NT2/D1 (cell line): Measurements from ENCODE around the gene MYO1D.
"Not testable (repeated sequence)": the region's sequence is repeated elsewhere in the genome, so short reads cannot be mapped to it uniquely, and the experiment has no call there.

Experiments used
- DNase-seq: peaks from one replicate; pipeline ENCODE4 v3.0.0-alpha.2; 2011; ENCODE audit warnings: low read depth, low spot score
- H3K27me3 ChIP-seq: 2 replicates; pipeline ENCODE4 v1.6.0; 2011; ENCODE audit warnings: mild to moderate bottlenecking; ENCODE audit not compliant: insufficient read length, insufficient read depth
- H3K36me3 ChIP-seq: 2 replicates; pipeline ENCODE4 v1.6.1; 2011; ENCODE audit warnings: mild to moderate bottlenecking, low read length, mixed read lengths; ENCODE audit not compliant: insufficient read depth, insufficient read length
- H3K4me1 ChIP-seq: 2 replicates; pipeline ENCODE4 v1.5.1; 2011; ENCODE audit not compliant: insufficient read depth, insufficient read length
- H3K4me3 ChIP-seq: 2 replicates; pipeline ENCODE4 v1.5.1; 2011; ENCODE audit warnings: low read depth; ENCODE audit not compliant: insufficient read length
- H3K9ac ChIP-seq: 2 replicates; pipeline ENCODE4 v1.6.0; 2011; ENCODE audit warnings: low read depth; ENCODE audit not compliant: insufficient read length
- H3K9me3 ChIP-seq: 2 replicates; pipeline ENCODE4 v1.5.1; 2011; ENCODE audit warnings: mild to moderate bottlenecking, low read length; ENCODE audit not compliant: insufficient read depth
- SUZ12 ChIP-seq: IDR thresholded peaks from 2 replicates; pipeline ENCODE4 v1.6.1; 2011; ENCODE audit not compliant: insufficient read length, insufficient read depth; ENCODE audit errors: extremely low read depth
- YY1 ChIP-seq: IDR thresholded peaks from 2 replicates; pipeline ENCODE4 v1.6.1; 2011; ENCODE audit not compliant: insufficient read length, insufficient read depth
- ZNF274 ChIP-seq: IDR thresholded peaks from 2 replicates; pipeline ENCODE4 v1.6.1; 2011; ENCODE audit warnings: mild to moderate bottlenecking, low read depth, low read length

Gene MYO1D

GRCh38 chr17:32719689-32720088 is 157.2 kb downstream of the MYO1D start:
- Histone ChIP-seq H3K9ac (no peak overlapping the region), H3K4me1 (no peaks in the 10 kb centered on the region), H3K27me3 (no peaks in the 10 kb centered on the region), H3K9me3 (no peaks in the 10 kb centered on the region), H3K4me3 (no peak overlapping the region), H3K36me3 (no peaks in the 10 kb centered on the region)
- TF ChIP-seq SUZ12 (no peak), ZNF274 (no peak), YY1 (no peak)
- DNase-seq: no peak

- DNase-seq, H3K36me3 ChIP-seq, H3K9ac ChIP-seq, H3K4me3 ChIP-seq, H3K27me3 ChIP-seq, H3K9me3 ChIP-seq, H3K4me1 ChIP-seq: not testable (repeated sequence)
Observed at GRCh38 chr17:32714922-32715321, 162.0 kb downstream of the MYO1D start.

DNA sequence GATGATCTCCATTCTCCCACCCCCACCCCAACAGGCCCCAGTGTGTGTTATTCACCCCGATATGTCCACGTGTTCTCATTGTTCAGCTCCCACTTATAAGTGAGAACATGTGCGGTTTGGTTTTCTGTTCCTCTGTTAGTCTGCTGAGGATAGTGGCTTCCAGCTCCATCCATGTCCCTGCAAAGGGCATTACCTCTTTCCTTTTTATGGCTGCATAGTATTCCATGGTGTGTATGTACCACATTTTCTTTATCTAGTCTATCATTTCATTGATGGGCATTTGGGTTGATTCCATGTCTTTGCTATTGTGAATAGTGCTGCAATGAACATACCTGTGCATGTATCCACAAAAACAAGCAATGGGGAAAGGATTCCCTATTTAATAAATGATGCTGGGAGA is 162.7 kb downstream of the MYO1D start:
- not testable (repeated sequence) for H3K36me3 ChIP-seq, H3K9me3 ChIP-seq, H3K4me3 ChIP-seq, H3K27me3 ChIP-seq, H3K4me1 ChIP-seq, H3K9ac ChIP-seq, DNase-seq

DNA sequence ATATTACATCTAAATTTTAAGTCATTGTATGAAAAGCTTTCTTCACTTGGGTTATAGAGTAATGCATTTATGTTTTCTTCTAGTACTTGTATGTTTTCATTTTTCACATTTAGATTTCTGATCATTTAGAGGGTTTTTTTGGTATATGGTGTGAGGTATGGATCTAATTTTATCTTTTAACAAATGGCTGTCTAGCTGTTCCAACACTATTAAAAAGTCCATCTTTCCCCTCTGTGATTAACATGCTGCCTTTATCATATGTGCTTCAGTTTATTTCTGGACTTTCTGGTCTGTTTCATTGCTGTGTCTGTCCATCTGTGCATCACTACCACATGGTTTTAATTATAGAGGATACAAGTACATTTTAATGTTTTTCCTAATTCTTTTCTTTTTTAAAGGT is 163.8 kb downstream of the MYO1D start:
- Histone ChIP-seq H3K36me3 (no peaks in the 10 kb centered on the region), H3K4me1 (no peaks in the 10 kb centered on the region), H3K9ac (no peak overlapping the region), H3K4me3 (no peak overlapping the region), H3K9me3 (peaks cover 9% of the 10 kb centered on the region; the same call in 1 of the 2 replicates), H3K27me3 (no peaks in the 10 kb centered on the region)
- TF ChIP-seq ZNF274 (no peak), SUZ12 (no peak), YY1 (no peak)
- no peak for DNase-seq

GRCh38 chr17:32709562-32709961 is 167.4 kb downstream of the MYO1D start:
- no peaks in the 10 kb centered on the region for H3K36me3 ChIP-seq
- no peaks in the 10 kb centered on the region for H3K4me1 ChIP-seq
- H3K27me3 ChIP-seq: no peaks in the 10 kb centered on the region
- peaks cover 9% of the 10 kb centered on the region; the same call in 1 of the 2 replicates for H3K9me3 ChIP-seq
- no peak overlapping the region for H3K4me3 ChIP-seq
- TF ChIP-seq SUZ12: no peak
- TF ChIP-seq YY1: no peak
- TF ChIP-seq ZNF274: no peak
- H3K9ac ChIP-seq: no peak overlapping the region
- no peak for DNase-seq

DNA sequence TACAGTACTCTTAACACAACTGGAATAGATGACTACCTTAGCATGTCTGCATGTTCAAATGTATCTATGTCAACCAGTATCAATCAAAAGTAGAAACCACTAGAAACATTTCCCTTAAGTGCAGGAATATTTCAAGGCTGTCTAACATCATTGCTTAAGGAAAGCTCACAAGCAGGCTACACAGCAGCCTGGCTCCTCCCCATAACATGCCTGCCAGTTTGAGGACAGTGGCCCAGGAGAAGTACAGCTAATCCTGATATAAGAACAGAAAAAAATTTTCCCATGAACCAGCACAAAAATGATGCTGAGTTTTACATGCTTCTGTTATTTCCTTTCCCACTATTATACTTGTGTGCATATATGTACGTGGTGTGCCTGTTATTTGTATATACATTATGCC is 175.1 kb downstream of the MYO1D start:
- TF ChIP-seq YY1: no peak
- H3K4me1 ChIP-seq: no peaks in the 10 kb centered on the region
- no peaks in the 10 kb centered on the region for H3K9me3 ChIP-seq
- H3K27me3 ChIP-seq: no peaks in the 10 kb centered on the region
- H3K36me3 ChIP-seq: no peaks in the 10 kb centered on the region
- no peak for DNase-seq
- no peak overlapping the region for H3K9ac ChIP-seq
- H3K4me3 ChIP-seq: no peak overlapping the region

GRCh38 chr17:32699247-32699646 is 177.7 kb downstream of the MYO1D start:
- no peak overlapping the region for H3K9ac ChIP-seq
- no peak for TF ChIP-seq ZNF274
- TF ChIP-seq YY1: no peak
- TF ChIP-seq SUZ12: no peak
- H3K9me3 ChIP-seq: no peaks in the 10 kb centered on the region
- no peak overlapping the region for H3K4me3 ChIP-seq
- H3K27me3 ChIP-seq: no peaks in the 10 kb centered on the region
- H3K4me1 ChIP-seq: no peaks in the 10 kb centered on the region
- no peaks in the 10 kb centered on the region for H3K36me3 ChIP-seq
- no peak for DNase-seq

DNA sequence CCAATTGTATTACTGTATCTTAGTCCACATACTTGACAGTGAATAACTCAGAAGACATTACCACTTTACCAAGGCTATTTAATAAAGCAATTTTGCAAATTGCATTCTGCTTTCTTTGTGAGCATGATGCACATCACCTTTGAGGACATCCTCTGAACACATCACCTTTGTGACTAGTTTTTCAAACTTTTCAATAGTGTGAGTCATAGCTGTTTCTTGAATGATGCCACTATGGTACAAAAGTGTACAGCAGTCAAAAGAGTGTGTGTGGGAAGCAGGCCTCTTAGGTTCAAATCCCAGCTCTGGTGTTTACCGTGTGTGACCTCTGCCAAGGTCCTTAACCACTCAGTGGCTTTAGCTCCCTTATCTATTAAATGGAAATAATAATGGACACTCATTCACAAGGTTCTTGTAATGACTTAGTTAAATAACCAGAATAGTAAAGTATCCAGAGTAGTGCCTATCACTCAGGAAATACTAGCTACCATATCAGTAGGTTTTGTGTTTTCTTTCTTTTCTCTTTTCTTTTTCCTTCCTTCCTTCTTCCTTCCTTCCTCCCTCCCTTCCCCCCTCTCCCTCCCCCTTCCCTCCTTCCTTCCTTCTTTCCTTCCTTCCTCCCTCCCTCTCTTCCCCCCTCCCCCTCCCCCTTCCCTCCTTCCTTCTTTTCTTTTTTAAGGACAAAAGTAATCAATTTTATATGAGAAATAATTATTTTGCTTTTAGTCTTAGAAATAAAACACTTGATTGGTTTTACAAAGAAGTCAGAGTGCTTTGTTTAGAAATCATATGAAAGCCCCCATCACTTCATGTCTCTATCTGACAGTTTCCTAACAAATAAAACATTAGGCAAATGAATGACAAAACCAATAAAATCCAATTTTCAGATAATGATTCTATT is 178.9 kb downstream of the MYO1D start:
- H3K4me1 ChIP-seq: no peaks in the 10 kb centered on the region
- DNase-seq: no peak
- no peak overlapping the region for H3K4me3 ChIP-seq
- no peaks in the 10 kb centered on the region for H3K27me3 ChIP-seq
- TF ChIP-seq ZNF274: no peak
- no peak for TF ChIP-seq YY1
- TF ChIP-seq SUZ12: no peak
- no peak overlapping the region for H3K9ac ChIP-seq
- no peaks in the 10 kb centered on the region for H3K36me3 ChIP-seq
- no peaks in the 10 kb centered on the region for H3K9me3 ChIP-seq
